PFSK-1 (cell line): ENCODE results near the gene RGS6.

Experiments
- FOXP2 ChIP-seq: optimal IDR thresholded peaks from 2 replicates; pipeline ENCODE3; 2011; ENCODE audit warnings: borderline replicate concordance, control low read depth, inconsistent platforms; ENCODE audit not compliant: insufficient read depth; ENCODE audit errors: extremely low read length, extremely low read depth
- POLR2AphosphoS5 ChIP-seq: IDR thresholded peaks from 2 replicates; pipeline ENCODE4 v1.6.1; 2012; ENCODE audit warnings: low read depth, mild to moderate bottlenecking, control low read depth, low read length, moderate library complexity
- SIN3A ChIP-seq: IDR thresholded peaks from 2 replicates; pipeline ENCODE4 v1.6.1; 2012; ENCODE audit warnings: mild to moderate bottlenecking, low read length, moderate library complexity, borderline replicate concordance; ENCODE audit not compliant: insufficient read depth
- TAF1 ChIP-seq: IDR thresholded peaks from 2 replicates; pipeline ENCODE4 v1.6.1; 2012; ENCODE audit warnings: low read length, control low read depth, borderline replicate concordance; ENCODE audit not compliant: insufficient read depth
- TF ChIP-seq, protein P1 (sequence below), 2 experiments: IDR thresholded peaks; 2 replicates each; pipeline versions ENCODE4 v1.6.1 to v1.8.0; 2011 to 2012; ENCODE audit warnings: low read depth in 2 of 2, low read length in 2 of 2, control low read depth in 1 of 2, inconsistent platforms in 1 of 2, mild to moderate bottlenecking in 1 of 2, moderate library complexity in 1 of 2; ENCODE audit not compliant: insufficient read depth in 1 of 2

The RGS6 gene

GRCh38 chr14:72524295-72524629 is 592.0 kb downstream of the RGS6 start:
- TF ChIP-seq TAF1 (no peak), SIN3A (no peak), POLR2AphosphoS5 (no peak), FOXP2 (no peak)
- TF ChIP-seq, protein P1, sequence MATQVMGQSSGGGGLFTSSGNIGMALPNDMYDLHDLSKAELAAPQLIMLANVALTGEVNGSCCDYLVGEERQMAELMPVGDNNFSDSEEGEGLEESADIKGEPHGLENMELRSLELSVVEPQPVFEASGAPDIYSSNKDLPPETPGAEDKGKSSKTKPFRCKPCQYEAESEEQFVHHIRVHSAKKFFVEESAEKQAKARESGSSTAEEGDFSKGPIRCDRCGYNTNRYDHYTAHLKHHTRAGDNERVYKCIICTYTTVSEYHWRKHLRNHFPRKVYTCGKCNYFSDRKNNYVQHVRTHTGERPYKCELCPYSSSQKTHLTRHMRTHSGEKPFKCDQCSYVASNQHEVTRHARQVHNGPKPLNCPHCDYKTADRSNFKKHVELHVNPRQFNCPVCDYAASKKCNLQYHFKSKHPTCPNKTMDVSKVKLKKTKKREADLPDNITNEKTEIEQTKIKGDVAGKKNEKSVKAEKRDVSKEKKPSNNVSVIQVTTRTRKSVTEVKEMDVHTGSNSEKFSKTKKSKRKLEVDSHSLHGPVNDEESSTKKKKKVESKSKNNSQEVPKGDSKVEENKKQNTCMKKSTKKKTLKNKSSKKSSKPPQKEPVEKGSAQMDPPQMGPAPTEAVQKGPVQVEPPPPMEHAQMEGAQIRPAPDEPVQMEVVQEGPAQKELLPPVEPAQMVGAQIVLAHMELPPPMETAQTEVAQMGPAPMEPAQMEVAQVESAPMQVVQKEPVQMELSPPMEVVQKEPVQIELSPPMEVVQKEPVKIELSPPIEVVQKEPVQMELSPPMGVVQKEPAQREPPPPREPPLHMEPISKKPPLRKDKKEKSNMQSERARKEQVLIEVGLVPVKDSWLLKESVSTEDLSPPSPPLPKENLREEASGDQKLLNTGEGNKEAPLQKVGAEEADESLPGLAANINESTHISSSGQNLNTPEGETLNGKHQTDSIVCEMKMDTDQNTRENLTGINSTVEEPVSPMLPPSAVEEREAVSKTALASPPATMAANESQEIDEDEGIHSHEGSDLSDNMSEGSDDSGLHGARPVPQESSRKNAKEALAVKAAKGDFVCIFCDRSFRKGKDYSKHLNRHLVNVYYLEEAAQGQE (IDR thresholded peaks at IDR 0.05; ENCODE audit: insufficient read depth in 1 of 2, low read depth in 2 of 2, low read length in 2 of 2) = no peak

DNA sequence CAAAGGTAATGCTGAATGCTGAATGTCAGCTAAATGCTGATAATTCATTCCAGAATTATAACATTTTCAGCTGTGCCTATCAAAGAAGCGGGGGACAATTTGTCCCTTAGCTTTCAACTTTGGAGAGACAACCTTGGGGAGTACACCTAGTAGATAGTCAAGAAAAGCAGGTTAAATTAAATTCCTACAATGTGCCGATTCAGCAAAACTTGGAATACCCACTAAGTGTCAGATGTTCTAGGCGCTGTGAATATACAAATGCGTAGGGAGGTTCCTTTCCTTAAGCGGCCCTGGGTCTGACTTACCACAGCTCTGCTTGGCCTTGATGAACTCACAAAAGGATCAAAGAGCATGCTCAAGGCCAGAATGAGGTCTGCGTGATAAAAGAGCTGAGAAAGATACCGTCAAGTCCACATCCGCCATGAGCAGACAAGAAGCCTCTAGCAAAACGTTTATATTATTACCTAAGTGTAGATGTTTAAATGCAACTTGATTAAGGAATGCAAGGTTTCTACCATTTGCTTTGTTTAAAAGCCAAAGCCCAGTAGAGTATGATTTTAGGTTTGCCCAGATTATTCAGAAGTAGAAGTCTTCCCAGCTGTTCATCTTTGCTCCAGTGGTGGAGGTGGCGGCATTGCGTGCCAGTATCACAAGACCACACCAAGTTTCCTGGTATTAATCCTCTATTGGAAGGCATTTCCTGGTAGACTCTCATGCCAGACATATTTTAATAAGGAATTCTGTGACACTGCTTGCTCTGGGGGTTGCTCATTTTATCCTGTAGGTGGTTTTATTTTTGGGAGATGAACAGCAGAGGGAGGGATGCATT is 593.1 kb downstream of the RGS6 start:
- no peak for TF ChIP-seq TAF1
- TF ChIP-seq, protein P1 (IDR thresholded peaks at IDR 0.05; ENCODE audit: insufficient read depth in 1 of 2, low read depth in 2 of 2, low read length in 2 of 2) = no peak
- TF ChIP-seq POLR2AphosphoS5 = no peak
- no peak for TF ChIP-seq SIN3A
- TF ChIP-seq FOXP2 = no peak

DNA sequence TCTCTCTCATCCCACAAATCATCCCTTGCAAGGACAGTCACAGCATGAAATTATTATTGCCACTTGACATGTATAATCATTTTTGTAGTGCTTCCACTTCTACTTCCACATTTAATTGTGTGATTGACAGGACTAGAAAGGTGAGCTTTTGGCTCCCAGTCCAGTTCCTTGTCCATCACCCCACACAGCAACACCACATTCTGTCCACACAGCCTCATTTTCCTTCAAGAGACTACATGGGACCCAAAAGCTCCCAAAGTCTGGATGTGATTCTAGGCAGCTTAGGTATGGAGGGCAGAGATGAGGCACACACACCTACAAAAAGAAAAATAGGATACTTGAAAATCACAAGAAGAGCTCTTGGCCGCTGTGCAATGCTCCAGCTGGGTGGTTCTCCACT is 595.4 kb downstream of the RGS6 start:
- TF ChIP-seq, protein P1 (IDR thresholded peaks at IDR 0.05; ENCODE audit: insufficient read depth in 1 of 2, low read depth in 2 of 2, low read length in 2 of 2) = no peak
- TF ChIP-seq POLR2AphosphoS5 = no peak
- no peak for TF ChIP-seq TAF1
- TF ChIP-seq FOXP2 = no peak
- TF ChIP-seq SIN3A = no peak

DNA sequence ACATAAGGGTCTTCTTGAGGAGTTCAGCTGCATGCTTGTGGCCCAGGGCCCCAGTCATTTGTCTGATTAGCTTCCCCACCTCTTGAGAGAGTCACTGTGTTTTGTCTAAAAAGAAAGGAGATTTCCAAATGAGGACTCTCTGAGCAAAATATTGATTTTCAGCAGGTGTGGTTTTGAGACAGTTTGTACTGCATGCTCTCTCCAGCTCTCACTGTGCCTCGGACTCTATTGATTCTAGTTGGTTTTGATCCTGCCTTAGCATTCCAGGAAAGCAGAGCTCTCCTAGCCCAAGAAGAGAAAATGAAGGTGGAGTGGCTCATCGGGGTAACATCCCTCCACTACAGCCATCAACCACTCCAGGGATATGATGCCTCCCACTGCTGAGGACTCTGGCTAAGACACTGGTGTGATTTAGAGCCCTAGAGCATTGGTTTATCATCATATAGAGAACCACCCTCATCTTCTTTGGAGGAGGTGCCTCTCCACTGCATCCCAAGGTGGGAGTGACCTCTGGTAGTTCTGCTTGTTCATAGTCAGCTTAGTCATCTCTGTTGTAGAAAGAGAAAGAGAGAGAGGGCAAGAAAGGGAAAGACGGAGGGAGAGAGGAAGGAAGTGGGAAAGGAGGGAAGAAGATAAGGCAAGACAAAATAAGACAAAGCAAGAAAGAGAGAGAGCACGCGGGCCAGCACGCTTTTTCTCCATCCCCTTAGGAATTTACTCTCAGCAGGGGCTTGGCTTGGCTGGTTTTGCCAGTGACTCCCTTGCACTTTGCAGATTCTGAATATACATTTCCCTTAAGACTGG is 596.0 kb downstream of the RGS6 start:
- TF ChIP-seq SIN3A (no peak), FOXP2 (no peak), POLR2AphosphoS5 (no peak), TAF1 (no peak)
- TF ChIP-seq, protein P1 (IDR thresholded peaks at IDR 0.05; ENCODE audit: insufficient read depth in 1 of 2, low read depth in 2 of 2, low read length in 2 of 2) = no peak
